WTC11 (cell line): ENCODE results near the gene TLNRD1.

Experiments used
- CTCF ChIP-seq: fragments of 200-600 bp; IDR thresholded peaks from 2 replicates; pipeline ENCODE4 v1.8.0; 2022; ENCODE audit warnings: antibody characterized with exemption
- SMAD4 ChIP-seq: sonication (generic); formaldehyde crosslinking; IDR thresholded peaks from 2 replicates; pipeline ENCODE4 v1.8.0; 2022; ENCODE audit warnings: mild to moderate bottlenecking, missing genetic modification reagents

- TF ChIP-seq CTCF (no peak), SMAD4 (CRISPR knock-in tag) (no peak)
Observed at GRCh38 chr15:81011593-81011992, 10.9 kb downstream of the TLNRD1 start.
